HS-27A (cell line): ENCODE data around the gene SAT2.

Source experiments
- DNase-seq: peaks from one replicate; pipeline ENCODE4 v3.0.0-alpha.2; 2012; ENCODE audit warnings: low read depth, missing footprints

The SAT2 gene

DNA sequence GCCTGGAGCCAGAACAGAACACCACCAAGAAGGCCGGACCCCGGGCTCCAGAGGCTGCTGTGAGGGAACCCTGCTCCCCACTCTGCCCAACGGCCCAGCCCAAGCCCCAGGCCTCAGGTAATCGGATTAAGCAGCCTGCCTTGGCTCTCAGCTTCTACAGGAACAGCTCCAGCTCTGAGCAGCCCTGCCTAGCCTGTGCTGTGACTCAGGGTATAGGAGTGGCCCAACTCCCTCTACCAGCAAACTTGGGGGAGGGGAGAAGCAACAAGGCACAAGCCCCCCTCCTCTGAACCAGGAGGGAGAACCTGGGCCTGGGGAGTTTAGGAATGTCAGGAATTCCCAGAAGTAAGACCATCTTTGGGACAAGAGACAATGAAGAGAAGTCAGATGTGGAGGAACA, 36.9 kb downstream of the SAT2 start:
- no peak for DNase-seq

DNA sequence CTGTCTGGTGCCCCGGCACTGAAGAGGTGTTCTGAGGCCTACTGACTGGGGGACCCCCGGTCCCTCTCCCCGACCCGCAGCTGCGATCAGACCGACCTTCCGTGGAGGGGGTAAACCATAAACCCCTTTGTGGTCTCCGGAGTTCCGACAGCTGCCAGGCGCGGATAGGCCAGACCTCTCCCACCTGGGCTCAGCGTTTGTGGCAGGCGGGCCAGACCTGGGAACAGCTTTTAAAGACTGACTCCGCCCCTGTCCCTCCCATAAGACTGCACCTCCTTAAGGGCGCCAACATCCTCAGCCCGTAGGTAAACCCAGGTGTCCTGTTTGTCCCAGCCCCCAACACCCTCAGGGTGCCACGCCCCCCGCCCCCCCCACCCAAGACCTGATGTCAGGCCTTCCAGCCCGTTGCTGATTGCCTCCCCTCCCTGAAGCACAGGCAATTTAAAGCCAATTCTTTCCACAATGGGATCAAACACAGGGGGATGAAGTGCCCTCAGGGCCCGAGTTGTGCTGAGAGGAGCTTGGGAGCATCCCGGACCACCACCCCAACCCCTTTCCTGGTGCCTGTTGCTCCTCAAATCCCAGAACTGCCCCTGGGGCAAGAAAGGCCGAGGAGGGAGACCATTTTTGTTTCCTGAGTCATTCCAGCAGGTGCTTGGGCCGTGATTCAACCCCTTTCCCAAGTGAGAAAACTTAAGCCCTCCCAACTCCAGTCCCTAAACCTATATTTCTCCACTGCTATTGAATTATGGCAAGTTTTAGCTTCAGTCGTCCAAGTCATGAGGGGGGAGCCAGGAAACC, 37.5 kb downstream of the SAT2 start, which contains the start of gene SOX15:
SOX15 (minus strand) TSS at position 204 of the 801 bp plus-strand sequence. CDS start 418 bp downstream, outside the sequence.
- DNase-seq, result no peak

DNA sequence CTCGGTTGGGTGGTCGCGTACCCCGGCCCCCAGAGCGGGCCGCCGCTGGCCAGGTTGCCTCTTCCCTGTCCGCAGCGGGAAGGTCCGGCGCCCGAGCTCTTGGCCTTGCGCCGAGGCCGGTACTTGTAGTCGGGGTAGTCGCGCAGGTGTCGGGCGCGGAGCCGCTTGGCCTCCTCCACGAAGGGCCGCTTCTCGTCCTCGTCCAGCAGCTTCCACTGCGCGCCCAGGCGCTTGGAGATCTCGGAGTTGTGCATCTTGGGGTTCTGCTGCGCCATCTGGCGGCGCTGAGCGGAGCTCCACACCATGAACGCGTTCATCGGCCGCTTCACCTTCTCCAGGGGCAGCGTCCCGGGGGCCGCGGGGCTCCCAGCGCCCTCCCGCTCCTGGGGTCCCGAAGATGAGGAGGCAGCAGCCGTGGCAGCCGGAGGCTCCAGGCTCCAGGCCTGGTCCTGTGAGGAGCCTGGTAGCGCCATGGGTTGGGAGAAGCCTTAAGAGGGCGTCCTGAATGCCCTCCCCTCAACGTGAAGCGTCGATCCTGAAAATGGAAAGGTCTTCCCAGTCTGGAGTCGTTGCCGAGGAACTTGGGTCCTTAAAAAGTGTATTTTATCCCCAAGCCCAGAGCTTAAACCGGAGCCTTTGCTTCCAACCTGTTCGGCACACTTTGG, 38.3 kb downstream of the SAT2 start:
- DNase-seq, result no peak

DNA sequence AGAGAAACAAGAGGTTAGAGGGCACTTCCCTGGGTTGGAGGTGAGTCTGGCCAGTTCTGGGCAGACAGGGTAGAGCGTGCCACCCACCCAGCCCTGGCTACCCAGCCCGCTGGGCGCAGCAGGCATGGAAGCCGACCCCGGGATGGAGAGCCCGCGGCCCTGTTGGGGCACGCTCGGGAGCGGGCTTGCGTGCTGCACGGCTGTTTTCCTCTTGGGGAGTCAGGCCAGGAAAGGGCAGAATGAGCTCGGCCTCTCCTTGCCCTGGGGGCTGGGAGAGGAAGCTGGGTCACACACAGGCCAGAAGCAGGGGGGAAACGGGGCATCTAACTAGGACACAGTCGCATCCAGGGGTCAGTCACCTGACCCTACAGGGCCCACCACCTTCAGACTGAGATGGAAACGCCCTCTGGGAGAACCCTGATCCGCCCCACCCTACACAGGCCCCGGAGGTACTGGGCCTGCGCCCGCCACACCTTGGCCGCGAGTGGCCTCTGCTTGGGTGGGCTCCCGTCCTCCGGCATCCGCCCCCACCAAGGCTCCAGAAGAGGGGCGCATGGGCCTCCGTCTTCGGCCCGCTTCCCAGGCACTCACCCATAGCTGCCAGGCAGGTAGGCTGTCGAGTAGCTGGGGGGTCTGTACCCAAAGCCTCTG, 38.9 kb downstream of the SAT2 start:
- DNase-seq, result no peak

DNA sequence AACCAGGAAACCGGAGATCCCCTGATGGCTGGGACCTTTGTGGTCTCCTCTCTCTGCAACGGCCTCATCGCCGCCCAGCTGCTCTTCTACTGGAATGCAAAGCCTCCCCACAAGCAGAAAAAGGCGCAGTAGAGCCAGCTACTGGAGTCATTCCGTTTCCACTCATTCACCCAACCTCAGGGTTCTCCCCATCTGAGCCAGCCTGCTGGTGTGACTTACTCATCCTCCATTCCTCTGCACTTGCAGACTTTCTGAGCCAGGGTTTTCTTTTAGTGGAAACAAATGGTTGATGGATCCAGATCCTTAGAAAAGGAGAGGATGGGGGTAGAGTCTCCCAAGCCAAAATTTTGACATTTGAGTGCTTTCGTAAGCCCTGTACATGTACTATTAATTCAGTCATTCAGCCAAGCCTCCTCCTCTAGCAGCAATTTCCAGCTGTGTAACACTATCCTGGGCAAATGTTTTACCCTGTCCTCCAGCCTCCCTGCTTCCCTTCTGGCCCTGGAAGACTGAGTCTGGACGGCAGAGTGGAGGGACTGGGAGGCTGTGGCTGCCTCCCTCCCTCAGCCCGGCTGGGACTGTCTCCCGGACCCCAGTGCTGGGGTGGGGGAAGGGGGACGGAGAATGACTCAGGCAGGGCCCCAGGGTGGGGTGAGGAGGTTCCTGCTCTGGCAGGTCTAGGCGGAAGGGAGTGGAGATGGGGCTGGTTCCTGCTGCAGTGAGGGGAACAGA, 40.0 kb downstream of the SAT2 start:
- DNase-seq, result no peak

DNA sequence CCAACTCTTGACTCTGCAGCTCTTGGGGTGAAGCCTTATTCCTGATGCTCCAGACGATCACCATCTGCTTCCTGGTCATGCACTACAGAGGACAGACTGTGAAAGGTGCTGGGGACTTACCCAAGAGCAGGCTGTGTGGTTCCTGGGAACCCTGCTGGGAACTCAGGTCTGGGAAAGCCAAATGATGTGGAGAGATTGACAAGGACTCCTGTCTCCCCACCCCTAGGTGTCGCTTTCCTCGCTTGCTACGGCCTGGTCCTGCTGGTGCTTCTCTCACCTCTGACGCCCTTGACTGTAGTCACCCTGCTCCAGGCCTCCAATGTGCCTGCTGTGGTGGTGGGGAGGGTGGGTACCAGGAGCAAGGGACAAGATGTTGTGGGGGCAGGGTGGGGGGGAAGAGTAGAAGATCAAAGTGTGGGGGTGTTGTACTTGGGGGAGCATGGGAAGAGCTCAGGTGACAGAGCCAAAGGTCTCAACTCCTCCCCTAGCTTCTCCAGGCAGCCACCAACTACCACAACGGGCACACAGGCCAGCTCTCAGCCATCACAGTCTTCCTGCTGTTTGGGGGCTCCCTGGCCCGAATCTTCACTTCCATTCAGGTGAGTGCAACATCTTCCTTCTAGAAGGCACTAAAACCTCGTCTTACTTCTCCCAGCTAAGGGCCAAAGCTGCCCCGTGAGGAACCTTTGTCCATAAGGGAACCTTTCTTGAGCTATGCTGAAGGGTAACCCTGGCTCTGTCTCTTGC, 40.8 kb downstream of the SAT2 start:
- DNase-seq, result no peak

DNA sequence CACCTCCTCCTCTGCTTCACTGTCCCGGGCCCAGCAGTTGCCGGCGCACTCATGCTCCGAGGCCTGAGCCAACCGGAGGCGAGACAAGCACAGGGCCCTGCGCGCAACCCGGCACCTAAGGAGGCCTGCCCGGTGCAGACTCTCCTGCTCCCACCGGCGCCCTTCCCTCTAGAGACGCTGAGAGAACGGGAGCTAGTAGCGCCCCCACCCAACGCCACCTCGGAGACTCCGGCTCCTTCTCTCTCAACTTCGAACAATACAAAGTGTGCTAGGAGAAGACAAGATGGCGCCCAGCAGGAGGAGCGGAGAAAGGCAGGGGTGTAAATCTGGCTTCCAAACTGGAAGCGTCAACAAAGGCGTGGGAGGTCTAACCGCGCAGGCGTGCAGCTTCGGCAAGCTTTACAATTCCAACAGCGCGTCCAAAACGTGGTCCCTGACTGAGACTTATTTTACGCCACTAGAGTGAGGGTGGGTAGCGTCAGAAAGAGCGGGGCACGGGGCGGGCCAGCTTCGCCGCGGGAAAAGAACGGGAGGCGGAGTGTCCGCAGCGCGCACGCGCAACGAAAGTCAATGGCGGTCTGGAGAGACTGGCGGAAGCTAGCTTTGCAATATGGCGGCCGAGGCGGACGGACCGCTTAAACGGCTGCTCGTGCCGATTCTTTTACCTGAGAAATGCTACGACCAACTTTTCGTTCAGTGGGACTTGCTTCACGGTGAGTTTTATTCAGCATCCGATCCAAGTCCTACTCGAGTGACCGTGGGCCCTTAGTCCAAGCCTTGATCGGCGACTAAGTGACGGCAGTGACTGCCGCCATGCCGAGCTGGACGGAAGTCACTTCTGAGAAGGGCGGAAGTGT, 44.1 kb downstream of the SAT2 start, which contains the start of gene MPDU1:
MPDU1 (plus strand) TSS at position 600 of the 857 bp plus-strand sequence; CDS start at position 611, 11 bp downstream.
- DNase-seq, result peak; percentile 74

DNA sequence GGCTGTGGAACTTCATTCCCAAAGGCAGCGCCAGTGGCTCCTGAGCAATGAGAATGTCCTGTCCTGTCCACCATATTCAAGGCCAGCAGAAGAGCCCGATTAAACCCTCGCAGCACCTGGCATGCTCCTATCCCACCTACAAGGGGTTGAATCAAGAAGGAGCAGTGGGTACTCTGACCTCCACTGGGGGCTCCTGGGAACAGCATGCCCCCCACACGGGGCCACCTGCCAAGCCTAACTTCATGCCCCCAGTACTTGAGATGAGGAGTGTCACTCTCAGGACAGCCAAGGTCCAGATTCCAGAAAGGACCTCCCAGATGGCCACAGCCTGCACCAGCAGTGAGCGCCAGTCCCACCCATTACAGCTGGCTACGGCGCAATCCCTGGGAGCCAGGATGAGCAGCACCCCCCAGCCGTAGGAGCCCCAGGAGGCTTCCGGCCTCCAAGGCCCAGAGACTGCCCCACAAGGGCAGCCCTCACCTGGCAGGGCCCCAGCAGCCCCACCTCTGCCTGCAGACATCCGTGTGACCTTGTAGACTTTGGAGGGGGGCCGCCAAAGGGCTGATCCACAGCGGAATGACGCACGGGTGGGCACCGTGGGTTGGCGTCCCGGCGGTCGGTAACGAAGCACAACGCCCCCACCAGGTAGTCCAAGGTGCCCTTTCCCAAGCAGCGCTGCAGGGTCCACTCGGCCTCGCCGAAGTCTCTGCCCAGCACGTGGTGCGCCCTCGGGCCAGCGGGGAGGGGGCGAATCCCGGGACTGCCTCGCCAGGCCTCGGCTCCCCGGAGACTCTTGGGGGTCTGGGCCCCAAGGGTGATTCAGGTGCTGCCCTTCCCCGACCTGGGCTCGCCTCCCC, 45.0 kb downstream of the SAT2 start:
- no peak for DNase-seq

DNA sequence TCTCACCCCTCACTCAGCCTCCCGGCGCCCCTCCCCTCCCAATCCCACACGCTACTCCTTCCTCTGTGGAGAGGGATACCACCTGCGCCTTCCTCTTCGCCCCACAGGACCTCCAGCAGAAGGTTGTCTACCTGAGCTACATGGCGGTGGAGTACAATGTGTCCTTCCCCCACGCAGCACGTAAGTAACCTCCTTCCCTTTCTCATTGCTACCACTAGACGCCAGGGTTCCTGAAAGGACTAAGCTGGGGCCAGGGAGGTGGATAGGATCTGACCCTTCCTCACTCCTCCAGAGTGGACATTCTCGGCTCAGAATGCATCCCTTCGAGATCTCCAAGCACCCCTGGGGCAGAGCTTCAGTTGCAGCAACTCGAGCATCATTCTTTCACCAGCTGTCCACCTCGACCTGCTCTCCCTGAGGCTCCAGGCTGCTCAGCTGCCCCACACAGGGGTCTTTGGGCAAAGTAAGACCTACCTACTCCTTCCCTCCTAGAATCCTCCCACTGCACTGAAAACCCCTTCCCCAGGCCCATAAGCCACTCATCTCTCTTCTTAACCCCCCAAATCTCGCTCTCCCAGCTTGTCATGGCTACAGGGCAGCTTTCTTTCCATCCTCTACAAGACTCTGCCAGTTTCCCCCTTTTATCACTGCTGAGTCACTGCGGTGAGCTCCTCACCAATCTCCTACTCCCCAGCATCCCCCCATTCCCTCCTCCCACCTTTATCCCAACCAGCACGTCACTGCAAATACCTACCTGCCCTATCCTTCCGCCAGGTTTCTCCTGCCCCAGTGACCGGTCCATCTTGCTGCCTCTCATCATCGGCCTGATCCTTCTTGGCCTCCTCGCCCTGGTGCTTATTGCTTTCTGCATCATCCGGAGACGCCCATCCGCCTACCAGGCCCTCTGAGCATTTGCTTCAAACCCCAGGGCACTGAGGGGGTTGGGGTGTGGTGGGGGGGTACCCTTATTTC, 46.7 kb downstream of the SAT2 start:
- no peak for DNase-seq

DNA sequence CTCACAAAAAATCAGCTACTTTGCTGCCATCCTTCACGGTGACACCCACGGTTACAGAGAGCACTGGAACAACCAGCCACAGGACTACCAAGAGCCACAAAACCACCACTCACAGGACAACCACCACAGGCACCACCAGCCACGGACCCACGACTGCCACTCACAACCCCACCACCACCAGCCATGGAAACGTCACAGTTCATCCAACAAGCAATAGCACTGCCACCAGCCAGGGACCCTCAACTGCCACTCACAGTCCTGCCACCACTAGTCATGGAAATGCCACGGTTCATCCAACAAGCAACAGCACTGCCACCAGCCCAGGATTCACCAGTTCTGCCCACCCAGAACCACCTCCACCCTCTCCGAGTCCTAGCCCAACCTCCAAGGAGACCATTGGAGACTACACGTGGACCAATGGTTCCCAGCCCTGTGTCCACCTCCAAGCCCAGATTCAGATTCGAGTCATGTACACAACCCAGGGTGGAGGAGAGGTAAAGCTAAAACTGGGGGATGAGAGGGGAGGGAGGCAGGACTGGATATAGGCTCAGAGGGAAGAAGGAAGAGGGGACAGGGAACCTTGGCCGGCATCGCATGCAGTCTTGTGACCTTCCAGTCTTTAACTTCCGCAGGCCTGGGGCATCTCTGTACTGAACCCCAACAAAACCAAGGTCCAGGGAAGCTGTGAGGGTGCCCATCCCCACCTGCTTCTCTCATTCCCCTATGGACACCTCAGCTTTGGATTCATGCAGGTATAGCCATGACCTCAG, 47.6 kb downstream of the SAT2 start:
- DNase-seq, result no peak

DNA sequence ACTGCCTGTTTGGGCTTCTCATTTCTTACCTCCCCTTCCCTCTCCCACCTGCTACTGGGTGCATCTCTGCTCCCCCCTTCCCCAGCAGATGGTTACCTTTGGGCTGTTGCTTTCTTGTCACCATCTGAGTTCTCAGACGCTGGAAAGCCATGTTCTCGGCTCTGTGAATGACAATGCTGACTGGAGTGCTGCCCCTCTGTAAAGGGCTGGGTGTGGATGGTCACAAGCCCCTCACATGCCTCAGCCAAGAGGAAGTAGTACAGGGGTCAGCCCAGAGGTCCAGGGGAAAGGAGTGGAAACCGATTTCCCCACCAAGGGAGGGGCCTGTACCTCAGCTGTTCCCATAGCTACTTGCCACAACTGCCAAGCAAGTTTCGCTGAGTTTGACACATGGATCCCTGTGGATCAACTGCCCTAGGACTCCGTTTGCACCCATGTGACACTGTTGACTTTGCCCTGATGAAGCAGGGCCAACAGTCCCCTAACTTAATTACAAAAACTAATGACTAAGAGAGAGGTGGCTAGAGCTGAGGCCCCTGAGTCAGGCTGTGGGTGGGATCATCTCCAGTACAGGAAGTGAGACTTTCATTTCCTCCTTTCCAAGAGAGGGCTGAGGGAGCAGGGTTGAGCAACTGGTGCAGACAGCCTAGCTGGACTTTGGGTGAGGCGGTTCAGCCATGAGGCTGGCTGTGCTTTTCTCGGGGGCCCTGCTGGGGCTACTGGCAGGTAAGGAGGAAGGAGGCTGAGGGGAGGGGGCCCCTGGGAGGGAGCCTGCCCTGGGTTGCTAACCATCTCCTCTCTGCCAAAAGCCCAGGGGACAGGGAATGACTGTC, 48.4 kb downstream of the SAT2 start, which contains the start of gene CD68:
CD68 (plus strand) TSS at position 638 of the 833 bp plus-strand sequence; CDS start at position 678, 40 bp downstream.
- no peak for DNase-seq

DNA sequence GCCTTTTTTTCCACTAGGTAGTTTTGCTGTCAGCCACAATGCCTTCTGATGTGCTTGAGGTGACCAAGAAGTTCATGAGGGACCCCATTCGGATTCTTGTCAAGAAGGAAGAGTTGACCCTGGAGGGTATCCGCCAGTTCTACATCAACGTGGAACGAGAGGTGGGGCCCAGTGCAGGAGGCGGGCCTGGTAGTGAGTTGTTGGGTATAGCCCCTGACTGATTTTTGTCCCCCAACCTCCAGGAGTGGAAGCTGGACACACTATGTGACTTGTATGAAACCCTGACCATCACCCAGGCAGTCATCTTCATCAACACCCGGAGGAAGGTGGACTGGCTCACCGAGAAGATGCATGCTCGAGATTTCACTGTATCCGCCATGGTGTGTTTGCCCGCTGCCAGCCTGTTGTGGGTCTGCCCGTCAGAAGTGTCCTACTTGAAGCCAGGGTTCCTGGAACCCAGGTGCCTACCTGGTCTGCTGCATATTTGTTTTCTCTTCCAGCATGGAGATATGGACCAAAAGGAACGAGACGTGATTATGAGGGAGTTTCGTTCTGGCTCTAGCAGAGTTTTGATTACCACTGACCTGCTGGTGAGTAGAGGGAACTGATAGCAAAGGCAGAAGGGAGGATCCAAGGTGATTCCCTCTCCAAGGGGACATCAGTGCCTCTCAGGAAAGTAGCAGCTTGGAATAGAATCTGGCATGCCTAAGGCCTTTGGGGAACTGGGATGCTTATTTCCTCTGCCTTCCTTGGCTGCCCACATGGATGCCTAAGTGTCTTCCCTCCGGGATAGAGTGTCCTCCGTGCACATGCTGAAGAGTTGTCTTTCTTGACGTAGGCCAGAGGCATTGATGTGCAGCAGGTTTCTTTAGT, 50.1 kb downstream of the SAT2 start:
- DNase-seq, result no peak

DNA sequence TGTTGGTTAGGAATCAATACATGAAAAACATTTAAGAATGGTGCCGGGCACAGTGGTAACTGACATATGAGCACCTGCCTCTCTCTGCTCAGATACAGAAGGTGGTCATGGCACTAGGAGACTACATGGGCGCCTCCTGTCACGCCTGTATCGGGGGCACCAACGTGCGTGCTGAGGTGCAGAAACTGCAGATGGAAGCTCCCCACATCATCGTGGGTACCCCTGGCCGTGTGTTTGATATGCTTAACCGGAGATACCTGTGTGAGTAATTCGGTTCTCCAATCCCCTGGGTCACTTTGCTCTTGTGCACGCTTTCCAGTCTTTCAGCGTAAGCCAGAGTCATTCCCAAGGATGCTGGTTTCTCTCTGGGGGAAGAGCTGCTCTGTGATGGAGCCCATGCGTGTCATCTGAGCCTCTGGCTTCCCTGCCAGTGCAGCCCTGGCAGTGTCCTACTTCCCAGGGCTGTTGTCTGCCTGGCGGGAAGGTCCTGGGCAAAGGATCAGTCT, 51.1 kb downstream of the SAT2 start:
- no peak for DNase-seq
